Measurements from ENCODE around the gene CYP4F2.
"Not testable (repeated sequence)": the region's sequence is repeated elsewhere in the genome, so short reads cannot be mapped to it uniquely, and the experiment has no call there.

The CYP4F2 gene

DNA sequence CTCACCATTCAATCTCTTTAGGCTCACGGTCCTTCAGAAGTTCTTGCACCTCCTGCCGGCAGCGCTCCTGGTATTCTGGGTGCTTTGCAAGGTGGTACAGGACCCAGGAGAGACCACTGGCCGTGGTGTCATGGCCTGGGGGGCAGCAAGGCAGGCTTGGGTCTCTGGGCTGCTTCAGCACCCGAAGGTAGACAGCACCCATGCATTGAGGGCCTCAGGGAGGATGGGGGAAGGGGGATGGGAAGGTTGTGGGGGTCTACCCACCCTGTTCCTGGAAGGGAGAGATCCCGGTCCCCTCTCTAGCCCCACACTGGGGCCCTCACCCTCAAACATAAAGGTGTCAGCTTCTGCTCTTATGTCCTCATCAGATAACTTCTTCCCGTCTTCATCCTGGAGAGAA is 12.0 kb downstream of the CYP4F2 start:
- Mint-ChIP-seq H3K4me3 (no peak overlapping the region), H3K27ac (no peak overlapping the region), H3K4me1 (no peaks in the 10 kb centered on the region), H3K36me3 (ENCODE audit: low read depth) (no peaks in the 10 kb centered on the region), H3K27me3 (ENCODE audit: low read depth, poor library complexity) (no peaks in the 10 kb centered on the region), H3K9me3 (peaks cover 33% of the 10 kb centered on the region)
- TF ChIP-seq, protein P1, sequence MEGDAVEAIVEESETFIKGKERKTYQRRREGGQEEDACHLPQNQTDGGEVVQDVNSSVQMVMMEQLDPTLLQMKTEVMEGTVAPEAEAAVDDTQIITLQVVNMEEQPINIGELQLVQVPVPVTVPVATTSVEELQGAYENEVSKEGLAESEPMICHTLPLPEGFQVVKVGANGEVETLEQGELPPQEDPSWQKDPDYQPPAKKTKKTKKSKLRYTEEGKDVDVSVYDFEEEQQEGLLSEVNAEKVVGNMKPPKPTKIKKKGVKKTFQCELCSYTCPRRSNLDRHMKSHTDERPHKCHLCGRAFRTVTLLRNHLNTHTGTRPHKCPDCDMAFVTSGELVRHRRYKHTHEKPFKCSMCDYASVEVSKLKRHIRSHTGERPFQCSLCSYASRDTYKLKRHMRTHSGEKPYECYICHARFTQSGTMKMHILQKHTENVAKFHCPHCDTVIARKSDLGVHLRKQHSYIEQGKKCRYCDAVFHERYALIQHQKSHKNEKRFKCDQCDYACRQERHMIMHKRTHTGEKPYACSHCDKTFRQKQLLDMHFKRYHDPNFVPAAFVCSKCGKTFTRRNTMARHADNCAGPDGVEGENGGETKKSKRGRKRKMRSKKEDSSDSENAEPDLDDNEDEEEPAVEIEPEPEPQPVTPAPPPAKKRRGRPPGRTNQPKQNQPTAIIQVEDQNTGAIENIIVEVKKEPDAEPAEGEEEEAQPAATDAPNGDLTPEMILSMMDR (IDR thresholded peaks at IDR 0.05): no peak
- DNase-seq: no peak

DNA sequence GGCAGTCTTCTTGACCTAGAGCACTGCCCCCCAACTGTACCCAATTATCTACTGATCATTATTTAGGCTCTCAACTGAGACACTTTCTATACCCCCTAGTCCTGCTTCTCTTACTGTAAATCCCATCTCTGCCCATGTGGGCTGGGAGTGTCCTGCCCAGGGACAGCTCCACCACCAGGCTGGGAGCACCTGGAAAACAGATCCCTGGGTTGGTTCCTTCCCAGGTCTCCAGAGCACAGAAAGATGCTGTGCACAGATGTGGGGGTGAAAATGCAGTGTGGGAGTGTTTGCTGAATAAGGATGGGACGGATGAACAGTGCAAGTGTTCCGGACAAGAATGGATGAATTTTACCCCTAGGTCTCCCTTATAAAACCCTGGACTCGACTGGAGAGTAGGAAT is 12.7 kb downstream of the CYP4F2 start:
- H3K36me3 Mint-ChIP-seq (ENCODE audit: low read depth): no peaks in the 10 kb centered on the region
- DNase-seq: no peak
- peaks cover 37% of the 10 kb centered on the region for H3K9me3 Mint-ChIP-seq
- H3K4me1 Mint-ChIP-seq: no peaks in the 10 kb centered on the region
- no peak overlapping the region for H3K27ac Mint-ChIP-seq
- H3K27me3 Mint-ChIP-seq (ENCODE audit: low read depth, poor library complexity): no peaks in the 10 kb centered on the region
- TF ChIP-seq, protein P1 (IDR thresholded peaks at IDR 0.05): no peak
- no peak overlapping the region for H3K4me3 Mint-ChIP-seq

DNA sequence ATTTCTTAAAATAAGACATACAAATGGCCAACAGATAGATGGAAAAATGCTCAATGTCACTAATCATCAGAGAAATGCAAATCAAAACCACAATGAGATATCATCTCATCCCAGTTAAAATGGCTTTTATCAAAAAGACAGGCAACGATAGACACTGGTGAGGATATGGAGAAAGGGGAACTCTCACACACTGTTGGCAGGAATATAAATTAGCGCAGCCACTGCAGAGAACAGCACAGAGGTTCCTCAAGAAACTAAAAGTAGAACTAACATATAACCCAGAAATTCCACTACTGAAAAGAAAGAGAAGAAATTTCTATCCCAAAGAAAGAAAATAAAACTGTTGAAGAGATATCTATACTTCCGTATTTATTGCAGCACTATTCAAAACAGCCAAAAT is 14.5 kb downstream of the CYP4F2 start:
- H3K9me3 Mint-ChIP-seq: peaks cover 51% of the 10 kb centered on the region
- H3K36me3 Mint-ChIP-seq (ENCODE audit: low read depth); H3K27ac Mint-ChIP-seq: not testable (repeated sequence)

DNA sequence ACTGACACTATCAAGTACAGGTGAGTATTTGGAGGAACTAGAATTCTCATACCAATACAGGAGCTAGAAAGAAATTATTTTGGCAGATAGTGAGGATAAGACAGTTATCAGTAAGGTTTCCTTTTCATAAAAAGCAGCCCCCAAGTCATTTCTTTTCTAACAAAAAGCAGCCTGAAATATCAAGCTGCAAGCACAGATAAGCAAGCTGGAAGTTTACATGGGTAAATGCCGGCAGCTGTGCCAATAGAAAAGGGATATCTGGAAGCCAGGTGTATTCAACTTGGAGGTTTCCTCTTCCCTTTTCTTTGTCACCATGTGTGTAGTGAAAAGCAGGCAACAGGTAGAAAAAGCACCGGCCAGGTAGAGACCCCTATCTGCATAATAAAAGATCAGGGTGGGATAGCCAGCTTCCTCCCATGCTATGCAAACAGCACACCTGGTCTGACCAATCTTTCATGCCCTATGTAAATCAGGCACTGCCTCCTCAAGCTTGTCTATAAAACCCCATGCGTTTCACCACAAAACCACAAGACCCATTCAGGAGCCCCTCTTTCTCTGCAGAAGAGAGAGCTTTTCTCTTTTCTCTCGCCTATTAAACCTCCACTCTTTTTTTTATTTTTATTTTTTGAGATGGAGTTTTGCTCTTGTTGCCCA is 22.9 kb downstream of the CYP4F2 start:
- H3K27ac Mint-ChIP-seq: no peak overlapping the region

More for the DNA sequence above, 14.5 kb downstream of the CYP4F2 start:
- not testable (repeated sequence) for H3K4me3 Mint-ChIP-seq; H3K4me1 Mint-ChIP-seq; DNase-seq; H3K27me3 Mint-ChIP-seq (ENCODE audit: low read depth, poor library complexity)

DNA sequence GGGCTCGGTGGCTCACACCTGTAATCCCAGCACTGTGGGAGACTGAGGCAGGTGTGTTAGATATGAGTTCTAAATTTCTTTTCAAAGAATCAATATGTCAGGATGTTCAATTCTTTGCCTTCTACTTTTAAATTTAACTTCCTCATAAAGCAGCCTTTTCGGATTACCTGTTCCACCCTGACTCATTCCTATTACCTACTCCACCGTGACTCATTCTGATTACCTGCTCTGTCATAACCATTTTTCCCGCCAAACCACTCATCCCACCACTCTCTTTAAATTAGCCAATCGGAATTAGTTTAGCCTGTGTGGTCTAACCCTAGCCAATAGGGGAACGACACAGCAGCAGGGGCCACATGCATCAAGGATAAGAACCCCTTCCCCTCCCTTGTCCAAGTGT is 24.1 kb downstream of the CYP4F2 start:
- not testable (repeated sequence) for H3K4me1 Mint-ChIP-seq; H3K27ac Mint-ChIP-seq; H3K36me3 Mint-ChIP-seq (ENCODE audit: low read depth); H3K27me3 Mint-ChIP-seq (ENCODE audit: low read depth, poor library complexity); H3K4me3 Mint-ChIP-seq; DNase-seq
- H3K9me3 Mint-ChIP-seq: peaks cover 88% of the 10 kb centered on the region

More for the DNA sequence above, 22.9 kb downstream of the CYP4F2 start:
- H3K9me3 Mint-ChIP-seq: peaks cover 86% of the 10 kb centered on the region
- no peak overlapping the region for H3K4me3 Mint-ChIP-seq
- no peak for DNase-seq
- no peaks in the 10 kb centered on the region for H3K27me3 Mint-ChIP-seq (ENCODE audit: low read depth, poor library complexity)
- H3K36me3 Mint-ChIP-seq (ENCODE audit: low read depth): no peaks in the 10 kb centered on the region
- H3K4me1 Mint-ChIP-seq: no peaks in the 10 kb centered on the region
- TF ChIP-seq, protein P1 (IDR thresholded peaks at IDR 0.05): no peak

DNA sequence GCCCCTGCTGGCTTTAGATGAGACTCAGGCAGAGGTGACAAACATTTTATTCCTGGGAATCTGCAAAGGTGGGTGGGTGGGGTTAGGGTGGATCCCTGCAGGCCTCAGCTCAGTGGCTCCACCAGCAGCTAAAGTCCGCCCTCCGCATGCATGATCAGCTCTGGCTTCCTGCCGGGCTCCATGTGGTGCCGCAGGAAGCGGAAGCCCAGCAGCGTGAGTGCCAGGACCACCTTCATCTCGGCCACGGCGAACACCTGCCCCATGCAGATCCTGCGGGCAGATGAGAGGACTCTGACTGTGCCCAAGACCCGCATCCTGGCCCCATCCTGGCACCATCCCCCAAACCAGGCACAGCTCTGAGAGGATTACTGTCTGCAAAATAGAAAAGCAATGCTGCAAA is 26.3 kb downstream of the CYP4F2 start:
- Mint-ChIP-seq H3K9me3 (peaks cover 89% of the 10 kb centered on the region), H3K27me3 (ENCODE audit: low read depth, poor library complexity) (no peaks in the 10 kb centered on the region), H3K27ac (no peak overlapping the region), H3K36me3 (ENCODE audit: low read depth) (no peaks in the 10 kb centered on the region), H3K4me3 (no peak overlapping the region), H3K4me1 (no peaks in the 10 kb centered on the region)
- DNase-seq: no peak
- TF ChIP-seq, protein P1 (IDR thresholded peaks at IDR 0.05): no peak

DNA sequence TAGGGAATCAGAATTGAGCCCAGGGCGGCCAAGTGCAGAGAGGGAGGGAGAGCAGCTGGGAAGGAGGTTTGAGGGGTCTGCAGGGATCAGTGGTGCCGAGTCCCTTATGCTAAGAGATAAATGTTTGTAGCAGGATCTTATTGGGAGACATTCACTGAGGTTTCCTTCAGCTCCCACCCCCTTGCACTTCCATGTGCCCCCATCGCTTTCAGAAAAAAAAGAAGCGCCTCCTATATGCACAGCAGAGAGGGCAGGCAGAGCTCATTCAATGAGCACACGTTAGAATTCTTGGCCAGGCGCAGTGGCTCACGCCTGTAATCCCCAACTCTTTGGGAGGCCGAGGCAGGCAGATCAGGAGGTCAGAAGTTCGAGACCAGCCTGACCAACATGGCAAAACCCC is 28.0 kb downstream of the CYP4F2 start:
- no peak for DNase-seq
- Mint-ChIP-seq H3K27ac (no peak overlapping the region), H3K36me3 (ENCODE audit: low read depth) (no peaks in the 10 kb centered on the region), H3K4me1 (no peaks in the 10 kb centered on the region), H3K9me3 (peaks cover 86% of the 10 kb centered on the region), H3K4me3 (no peak overlapping the region), H3K27me3 (ENCODE audit: low read depth, poor library complexity) (no peaks in the 10 kb centered on the region)
- TF ChIP-seq, protein P1 (IDR thresholded peaks at IDR 0.05): no peak

Measured in nephron progenitor cell (in vitro differentiated cells).